GM12873 (cell line): ENCODE measurements around the gene PNLIPRP3.

Source experiments
- CTCF ChIP-seq: IDR thresholded peaks from 2 replicates; pipeline ENCODE4 v1.5.1; 2012; ENCODE audit warnings: low read depth, mild to moderate bottlenecking, moderate library complexity, low read length, control low read depth; ENCODE audit not compliant: insufficient read depth; ENCODE audit errors: missing control alignments

PNLIPRP3 gene

DNA sequence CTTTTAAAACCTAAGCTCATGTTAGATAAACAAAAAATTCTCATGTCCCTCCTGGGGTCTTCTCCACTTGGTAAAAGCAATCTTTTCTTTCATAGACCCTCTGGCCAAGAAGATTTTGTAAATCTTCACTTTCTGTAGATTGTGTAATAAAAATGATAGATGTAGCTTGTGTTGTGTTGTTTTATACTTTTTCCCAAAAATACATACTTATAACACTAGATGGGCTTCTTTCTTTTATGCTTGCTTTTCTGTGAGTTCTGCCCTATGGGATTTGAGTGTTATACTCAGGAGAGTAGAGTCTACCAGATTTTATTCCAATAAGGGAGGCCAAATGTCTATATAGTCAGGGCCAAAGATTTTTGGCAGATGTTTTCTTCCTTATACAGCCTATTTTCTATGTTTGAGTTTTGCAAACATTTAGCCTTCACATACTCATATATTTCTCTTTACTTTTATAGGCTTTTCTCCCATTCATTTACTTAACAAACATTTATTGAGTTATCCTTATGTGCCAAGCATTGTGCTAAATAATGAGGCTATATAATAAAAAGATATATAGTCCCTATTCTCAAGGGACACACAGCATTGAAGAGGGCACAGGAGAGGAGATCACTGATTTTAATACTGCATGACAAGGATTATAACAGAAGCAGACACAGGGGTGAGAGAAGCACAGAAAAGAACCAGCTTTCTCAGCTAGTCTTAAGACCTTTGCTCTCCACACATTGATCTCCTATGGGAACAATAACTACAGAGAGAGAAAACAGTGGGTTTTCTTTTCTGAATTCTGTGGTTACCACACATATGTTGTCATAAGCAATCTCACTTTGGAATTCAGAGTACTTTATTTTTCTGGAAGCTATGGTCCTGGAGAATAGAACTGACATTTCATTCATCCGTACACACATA, 60.1 kb downstream of the PNLIPRP3 start:
- TF ChIP-seq CTCF = no peak

- TF ChIP-seq CTCF = no peak
Measured at GRCh38 chr10:116489460-116489859, 61.8 kb downstream of the PNLIPRP3 start.

- TF ChIP-seq CTCF = peak; percentile 55
Measured at GRCh38 chr10:116490028-116490662, 62.5 kb downstream of the PNLIPRP3 start.

- no peak for TF ChIP-seq CTCF
Measured at GRCh38 chr10:116504786-116505185, 77.1 kb downstream of the PNLIPRP3 start.

- no peak for TF ChIP-seq CTCF
Measured at GRCh38 chr10:116510565-116510964, 82.9 kb downstream of the PNLIPRP3 start.

- TF ChIP-seq CTCF = no peak
Measured at GRCh38 chr10:116511365-116511764, 83.7 kb downstream of the PNLIPRP3 start.
